Effector memory CD4-positive, alpha-beta T cell (primary cell): ENCODE data around the gene GSTM4.

Experiments used
- DNase-seq, 3 donors: peaks; one replicate each; pipeline ENCODE4 v3.0.0-alpha.2; 2020
- H3K27ac ChIP-seq: 2 replicates; pipeline ENCODE4 v1.7.0; 2013; ENCODE audit warnings: mild to moderate bottlenecking, low read length, moderate library complexity; ENCODE audit not compliant: insufficient read depth, poor library complexity, severe bottlenecking
- H3K27me3 ChIP-seq: replicated peaks from 2 replicates; pipeline ENCODE4 v1.7.0; 2013; ENCODE audit warnings: mild to moderate bottlenecking, low read length; ENCODE audit not compliant: insufficient read depth, control insufficient read depth, poor library complexity, severe bottlenecking
- H3K36me3 ChIP-seq: 2 replicates; pipeline ENCODE4 v1.7.0; 2013; ENCODE audit warnings: mild to moderate bottlenecking, low read length, moderate library complexity; ENCODE audit not compliant: control insufficient read depth, insufficient read depth
- H3K4me1 ChIP-seq: 2 replicates; pipeline ENCODE4 v1.7.0; 2013; ENCODE audit warnings: low read length, mild to moderate bottlenecking; ENCODE audit not compliant: control insufficient read depth, insufficient read depth, poor library complexity, severe bottlenecking
- H3K4me3 ChIP-seq: 2 replicates; pipeline ENCODE4 v1.7.0; 2013; ENCODE audit warnings: low read length, low read depth, mild to moderate bottlenecking; ENCODE audit not compliant: insufficient read depth, poor library complexity, severe bottlenecking
- H3K9me3 ChIP-seq: 2 replicates; pipeline ENCODE4 v1.7.0; 2013; ENCODE audit warnings: mild to moderate bottlenecking, low read length, moderate library complexity; ENCODE audit not compliant: control insufficient read depth

Gene GSTM4

GRCh38 chr1:109624201-109625010 lies 31.5 kb upstream of the GSTM4 start:
- DNase-seq = no peak
- Histone ChIP-seq H3K4me3 (peak overlapping the region; percentile 24), H3K36me3 (peaks cover 43% of the 10 kb centered on the region), H3K9me3 (no peaks in the 10 kb centered on the region), H3K4me1 (peaks cover 40% of the 10 kb centered on the region), H3K27me3 (no peaks in the 10 kb centered on the region), H3K27ac (peak overlapping the region; percentile 97)

- DNase-seq = no peak
- Histone ChIP-seq H3K4me1 (peaks cover 37% of the 10 kb centered on the region), H3K27me3 (no peaks in the 10 kb centered on the region), H3K36me3 (peaks cover 48% of the 10 kb centered on the region), H3K4me3 (no peak overlapping the region), H3K27ac (no peak overlapping the region), H3K9me3 (no peaks in the 10 kb centered on the region)
These were observed 30.7 kb upstream of the GSTM4 start for GRCh38 chr1:109625176-109625575.

GRCh38 chr1:109625601-109626560 lies 30.0 kb upstream of the GSTM4 start:
- Histone ChIP-seq H3K9me3 (no peaks in the 10 kb centered on the region), H3K36me3 (peaks cover 52% of the 10 kb centered on the region), H3K4me3 (no peak overlapping the region), H3K4me1 (peaks cover 37% of the 10 kb centered on the region), H3K27ac (no peak overlapping the region), H3K27me3 (no peaks in the 10 kb centered on the region)
- no peak for DNase-seq

- Histone ChIP-seq H3K27me3 (no peaks in the 10 kb centered on the region), H3K27ac (no peak overlapping the region), H3K36me3 (peaks cover 62% of the 10 kb centered on the region), H3K4me1 (peaks cover 31% of the 10 kb centered on the region), H3K9me3 (no peaks in the 10 kb centered on the region), H3K4me3 (no peak overlapping the region)
- no peak for DNase-seq
These were observed 29.1 kb upstream of the GSTM4 start for GRCh38 chr1:109626682-109627408.

GRCh38 chr1:109627692-109628399 lies 28.1 kb upstream of the GSTM4 start:
- no peak for DNase-seq
- peaks cover 21% of the 10 kb centered on the region for H3K4me1 ChIP-seq
- no peak overlapping the region for H3K27ac ChIP-seq
- no peaks in the 10 kb centered on the region for H3K27me3 ChIP-seq
- H3K4me3 ChIP-seq = no peak overlapping the region
- H3K36me3 ChIP-seq = peaks cover 68% of the 10 kb centered on the region
- H3K9me3 ChIP-seq = no peaks in the 10 kb centered on the region

GRCh38 chr1:109628540-109629321 lies 27.2 kb upstream of the GSTM4 start:
- no peak for DNase-seq
- H3K4me3 ChIP-seq = no peak overlapping the region
- no peak overlapping the region for H3K27ac ChIP-seq
- H3K9me3 ChIP-seq = no peaks in the 10 kb centered on the region
- H3K27me3 ChIP-seq = no peaks in the 10 kb centered on the region
- peaks cover 68% of the 10 kb centered on the region for H3K36me3 ChIP-seq
- peaks cover 12% of the 10 kb centered on the region for H3K4me1 ChIP-seq

GRCh38 chr1:109629372-109630030 lies 26.4 kb upstream of the GSTM4 start:
- Histone ChIP-seq H3K4me1 (peaks cover 8% of the 10 kb centered on the region), H3K27me3 (no peaks in the 10 kb centered on the region), H3K36me3 (peaks cover 68% of the 10 kb centered on the region), H3K4me3 (no peak overlapping the region), H3K9me3 (no peaks in the 10 kb centered on the region), H3K27ac (no peak overlapping the region)
- DNase-seq = no peak

- Histone ChIP-seq H3K36me3 (peaks cover 66% of the 10 kb centered on the region), H3K27me3 (no peaks in the 10 kb centered on the region), H3K4me1 (peaks cover 9% of the 10 kb centered on the region), H3K4me3 (no peak overlapping the region), H3K27ac (no peak overlapping the region), H3K9me3 (no peaks in the 10 kb centered on the region)
- no peak for DNase-seq
These were observed 25.6 kb upstream of the GSTM4 start for GRCh38 chr1:109630081-109630897.
